ENCODE data around the gene CEP112. TPM values are rescaled to one million over a fixed set of nuclear protein-coding genes. Genes with fewer than 3 reads are reported as not detected.

Gene CEP112
- total and polyA plus RNA-seq, 2 of the 8 experiments (the other 6 are each of a cell fraction or from before 2014, with no cell fraction given), result 0.62 to 3.1 TPM

- Histone ChIP-seq H2AK5ac (ENCODE audit: low read depth, low read length) (no peak overlapping the region), H3K9me3 (ENCODE audit: insufficient read depth in 2 of 2, low read depth in 1 of 2, low read length in 1 of 2) (no peaks in the 10 kb centered on the region), H3K4me3 (ENCODE audit: extremely low read depth in 1 of 4, insufficient read depth in 2 of 4, low read depth in 3 of 4, low read length in 4 of 4) (no peak overlapping the region), H3K27ac (ENCODE audit: low read depth, low read length) (no peak overlapping the region), H3K9ac (replicated peaks in 1 of 4; ENCODE audit: extremely low read depth in 1 of 4, low read depth in 3 of 4, low read length in 3 of 4) (no peak overlapping the region), H2BK15ac (ENCODE audit: low read length) (no peak overlapping the region), H2BK12ac (ENCODE audit: low read depth, low read length) (no peak overlapping the region), H3K56ac (replicated peaks; ENCODE audit: insufficient read length, low read depth, low read length) (no peak overlapping the region), H3K14ac (ENCODE audit: insufficient read length) (no peak overlapping the region), H4K5ac (ENCODE audit: insufficient read length, low read depth, low read length) (no peak overlapping the region), H3K4me1 (replicated peaks in 1 of 4; ENCODE audit: control insufficient read depth in 3 of 4, insufficient read depth in 4 of 4, low read length in 3 of 4) (no peaks in the 10 kb centered on the region), H2BK5ac (ENCODE audit: low read depth, low read length) (no peak overlapping the region), H3K27me3 (replicated peaks in 1 of 4; ENCODE audit: control insufficient read depth in 3 of 4, extremely low read depth in 1 of 4, insufficient read depth in 3 of 4, low read length in 3 of 4) (no peaks in the 10 kb centered on the region), H3K4ac (replicated peaks; ENCODE audit: insufficient read length, low read depth, low read length) (no peak overlapping the region), H2BK120ac (replicated peaks; ENCODE audit: low read depth, low read length) (no peak overlapping the region), H3K23ac (ENCODE audit: insufficient read length) (no peak overlapping the region), H2BK20ac (ENCODE audit: low read length) (no peak overlapping the region), H4K91ac (replicated peaks; ENCODE audit: insufficient read length, low read length) (no peak overlapping the region), H3K23me2 (ENCODE audit: low read depth, low read length) (no peaks in the 10 kb centered on the region; the same call in 1 of the 2 replicates), H4K20me1 (replicated peaks in 1 of 2; ENCODE audit: control insufficient read depth in 1 of 2, insufficient read depth in 2 of 2, low read length in 2 of 2) (no peaks in the 10 kb centered on the region), H3K79me2 (ENCODE audit: control insufficient read depth in 1 of 2, insufficient read depth in 2 of 2, low read length in 2 of 2) (no peaks in the 10 kb centered on the region), H3K18ac (ENCODE audit: extremely low read depth, low read length) (no peak overlapping the region), H4K8ac (ENCODE audit: extremely low read depth, insufficient read depth, low read length) (no peak overlapping the region), H2AFZ (ENCODE audit: low read length) (no peak overlapping the region), H3K36me3 (ENCODE audit: control insufficient read depth in 2 of 4, insufficient read depth in 4 of 4, low read length in 3 of 4) (no peaks in the 10 kb centered on the region), H3K79me1 (ENCODE audit: low read depth, low read length) (no peaks in the 10 kb centered on the region), H3K4me2 (ENCODE audit: insufficient read depth in 1 of 2, low read depth in 2 of 2, low read length in 2 of 2) (no peak overlapping the region)
- DNase-seq (ENCODE audit: low read depth in 1 of 2, low spot score in 2 of 2) (no peak), FAIRE-seq (no peak)
- POLR2A ChIA-PET (ENCODE audit: partially characterized antibody), result no interaction called here
- TF ChIP-seq CTCF (IDR thresholded peaks at IDR 0.05; ENCODE audit: control extremely low read depth in 1 of 3, insufficient read depth in 1 of 3, low read depth in 1 of 3, low read length in 3 of 3) (no peak), TAF7 (optimal IDR thresholded peaks at IDR 0.05; ENCODE audit: borderline replicate concordance, low read depth, low read length) (no peak), JUN (IDR thresholded peaks at IDR 0.05; ENCODE audit: low read depth, low read length) (no peak), CEBPB (IDR thresholded peaks at IDR 0.05; ENCODE audit: low read depth, low read length) (peak; percentile 57; the same call in 1 of the 2 replicates), JUND (IDR thresholded peaks at IDR 0.05; ENCODE audit: low read length) (no peak), ASH2L (IDR thresholded peaks at IDR 0.05; ENCODE audit: low read length) (no peak)
- 89% methylated on average over 4 of the region's 4 CpGs; no CpG with 5 or more reads in 1 of the 2 experiments for WGBS, 2 experiments (ENCODE audit: extremely low coverage in 1 of 2, insufficient coverage in 1 of 2, insufficient read length in 1 of 2, insufficient replicate concordance in 2 of 2, low coverage in 1 of 2, low lambda C conversion rate in 2 of 2, missing lambda C conversion rate in 1 of 2)
- CTCF ChIA-PET (ENCODE audit: partially characterized antibody), result no interaction called here
These were observed 45.5 kb downstream of the CEP112 start for GRCh38 chr17:66146394-66146793.

All from H1 (cell line).